Caco-2 (cell line): Measurements from ENCODE around the gene LMO3. TPM values are rescaled to one million over a fixed set of nuclear protein-coding genes. Genes with fewer than 3 reads are reported as not detected.

Experiments
- BruUV-seq: library from RNA; stranded (reverse); fragments of 400-500 nt; replicated peaks from 2 replicates; lab custom pipeline; 2021; lab: Mats Ljungman, UMichigan
- CTCF ChIA-PET: fragments of 300-600 bp; sonication (Branson Sonifier 250); formaldehyde crosslinking; loops from one replicate; lab custom pipeline; 2022; ENCODE audit warnings: antibody characterized with exemption; lab: Charles Lee
- POLR2A ChIA-PET: fragments of 300-600 bp; sonication (Branson Sonifier 250); formaldehyde crosslinking; loops from one replicate; lab custom pipeline; 2022; ENCODE audit warnings: antibody characterized with exemption; lab: Charles Lee
- DNase-seq, 2 experiments: peaks; one replicate each; pipeline versions ENCODE4 v3.0.0 to v3.0.0-alpha.2; 2020 to 2022
- H3K27me3 ChIP-seq: replicated peaks from 2 replicates; pipeline ENCODE4 v1.6.0; 2011; ENCODE audit warnings: low read length; ENCODE audit not compliant: control insufficient read depth, insufficient read depth
- H3K36me3 ChIP-seq: 2 replicates; pipeline ENCODE4 v1.5.1; 2011; ENCODE audit warnings: low read length; ENCODE audit not compliant: control insufficient read depth, insufficient read depth
- H3K4me1 ChIP-seq: fragments of 250-450 bp; sonication (Bioruptor Pico); 2 replicates; pipeline ENCODE4 v1.5.1; 2020; ENCODE audit warnings: mild to moderate bottlenecking
- H3K4me3 ChIP-seq: 2 replicates; pipeline ENCODE4 v1.5.1; 2011; ENCODE audit warnings: low read depth, mild to moderate bottlenecking, control low read depth, low read length
- H3K9me3 ChIP-seq: fragments of 250-450 bp; sonication (Bioruptor Pico); 2 replicates; pipeline ENCODE4 v1.5.1; 2020; ENCODE audit warnings: mild to moderate bottlenecking, moderate library complexity
- H3K27ac Mint-ChIP-seq: one replicate; pipeline ENCODE4 v1.8.0; 2022; ENCODE audit warnings: mixed read lengths; ENCODE audit not compliant: unreplicated experiment
- H3K27me3 Mint-ChIP-seq: one replicate; pipeline ENCODE4 v1.8.0; 2022; ENCODE audit warnings: mixed read lengths; ENCODE audit not compliant: insufficient read depth, unreplicated experiment
- H3K36me3 Mint-ChIP-seq: one replicate; pipeline ENCODE4 v1.8.0; 2022; ENCODE audit warnings: mild to moderate bottlenecking, mixed read lengths; ENCODE audit not compliant: insufficient read depth, unreplicated experiment
- H3K4me1 Mint-ChIP-seq: one replicate; pipeline ENCODE4 v1.8.0; 2022; ENCODE audit warnings: low read depth, mixed read lengths; ENCODE audit not compliant: unreplicated experiment
- H3K4me3 Mint-ChIP-seq: one replicate; pipeline ENCODE4 v1.8.0; 2022; ENCODE audit warnings: mild to moderate bottlenecking, moderate library complexity, mixed read lengths; ENCODE audit not compliant: unreplicated experiment
- H3K9me3 Mint-ChIP-seq: one replicate; pipeline ENCODE4 v1.8.0; 2022; ENCODE audit warnings: mixed read lengths; ENCODE audit not compliant: unreplicated experiment
- intact Hi-C: fragments of 100-400 bp; cut with micrococcal nuclease; formaldehyde crosslinking; loops from one replicate; pipeline ENCODE4 v1.10.0; 2022; ENCODE audit not compliant: unreplicated experiment
- total RNA-seq: library from RNA; stranded (reverse); gene quantifications from 2 replicates; pipeline ENCODE4 v1.2.3, GENCODE V29; 2022
- TF ChIP-seq, protein P1 (sequence below), 2 experiments: fragments of 200-600 bp in 1 of 2; IDR thresholded peaks; 1 replicate in 1 of 2; 2 replicates in 1 of 2; pipeline versions ENCODE4 v1.5.1 to v1.8.0; 2011 to 2022; ENCODE audit warnings: antibody characterized with exemption in 1 of 2, control low read depth in 1 of 2, inconsistent platforms in 1 of 2, low read depth in 1 of 2, low read length in 1 of 2, mild to moderate bottlenecking in 1 of 2, moderate library complexity in 1 of 2; ENCODE audit not compliant: insufficient read depth in 1 of 2, severe bottlenecking in 1 of 2, unreplicated experiment in 1 of 2

LMO3 gene
- total RNA-seq, 1 experiment from 2014 or later = not detected

- H3K4me3 ChIP-seq = no peak overlapping the region
- H3K27ac Mint-ChIP-seq = no peak overlapping the region
- POLR2A ChIA-PET = no interaction called here
- TF ChIP-seq, protein P1, sequence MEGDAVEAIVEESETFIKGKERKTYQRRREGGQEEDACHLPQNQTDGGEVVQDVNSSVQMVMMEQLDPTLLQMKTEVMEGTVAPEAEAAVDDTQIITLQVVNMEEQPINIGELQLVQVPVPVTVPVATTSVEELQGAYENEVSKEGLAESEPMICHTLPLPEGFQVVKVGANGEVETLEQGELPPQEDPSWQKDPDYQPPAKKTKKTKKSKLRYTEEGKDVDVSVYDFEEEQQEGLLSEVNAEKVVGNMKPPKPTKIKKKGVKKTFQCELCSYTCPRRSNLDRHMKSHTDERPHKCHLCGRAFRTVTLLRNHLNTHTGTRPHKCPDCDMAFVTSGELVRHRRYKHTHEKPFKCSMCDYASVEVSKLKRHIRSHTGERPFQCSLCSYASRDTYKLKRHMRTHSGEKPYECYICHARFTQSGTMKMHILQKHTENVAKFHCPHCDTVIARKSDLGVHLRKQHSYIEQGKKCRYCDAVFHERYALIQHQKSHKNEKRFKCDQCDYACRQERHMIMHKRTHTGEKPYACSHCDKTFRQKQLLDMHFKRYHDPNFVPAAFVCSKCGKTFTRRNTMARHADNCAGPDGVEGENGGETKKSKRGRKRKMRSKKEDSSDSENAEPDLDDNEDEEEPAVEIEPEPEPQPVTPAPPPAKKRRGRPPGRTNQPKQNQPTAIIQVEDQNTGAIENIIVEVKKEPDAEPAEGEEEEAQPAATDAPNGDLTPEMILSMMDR (IDR thresholded peaks at IDR 0.05; ENCODE audit: insufficient read depth in 1 of 2, low read depth in 1 of 2, low read length in 1 of 2, severe bottlenecking in 1 of 2, unreplicated experiment in 1 of 2) = no peak
- peaks cover 21% of the 10 kb centered on the region for H3K9me3 Mint-ChIP-seq
- H3K4me3 Mint-ChIP-seq = no peak overlapping the region
- H3K36me3 ChIP-seq = no peaks in the 10 kb centered on the region
- CTCF ChIA-PET = no interaction called here
- H3K9me3 ChIP-seq = no peaks in the 10 kb centered on the region
- intact Hi-C loops = no loop called here
- BruUV-seq = no TSS peak
- no peaks in the 10 kb centered on the region for H3K36me3 Mint-ChIP-seq
- DNase-seq = no peak
- H3K4me1 ChIP-seq = no peaks in the 10 kb centered on the region
- H3K27me3 Mint-ChIP-seq = no peaks in the 10 kb centered on the region
- H3K27me3 ChIP-seq = no peaks in the 10 kb centered on the region
- peaks cover 16% of the 10 kb centered on the region for H3K4me1 Mint-ChIP-seq
Measured at GRCh38 chr12:16587514-16587913, 18.4 kb downstream of the LMO3 start.

GRCh38 chr12:16587110-16587453 lies 18.9 kb downstream of the LMO3 start:
- Mint-ChIP-seq H3K4me3 (no peak overlapping the region), H3K27me3 (no peaks in the 10 kb centered on the region), H3K9me3 (peaks cover 21% of the 10 kb centered on the region), H3K36me3 (no peaks in the 10 kb centered on the region), H3K4me1 (peaks cover 16% of the 10 kb centered on the region), H3K27ac (no peak overlapping the region)
- Histone ChIP-seq H3K4me3 (no peak overlapping the region), H3K27me3 (no peaks in the 10 kb centered on the region), H3K4me1 (no peaks in the 10 kb centered on the region), H3K36me3 (no peaks in the 10 kb centered on the region), H3K9me3 (no peaks in the 10 kb centered on the region)
- ChIA-PET CTCF (interaction anchor here (0.6 kb wide), 1 partner anchor 15 kb away, joined by 3 read pairs; no protein-coding TSS in a partner anchor), POLR2A (no interaction called here)
- DNase-seq = no peak
- TF ChIP-seq, protein P1 (IDR thresholded peaks at IDR 0.05; ENCODE audit: insufficient read depth in 1 of 2, low read depth in 1 of 2, low read length in 1 of 2, severe bottlenecking in 1 of 2, unreplicated experiment in 1 of 2) = no peak
- BruUV-seq = no TSS peak
- intact Hi-C loops = no loop called here

- Histone ChIP-seq H3K36me3 (no peaks in the 10 kb centered on the region), H3K4me1 (peaks cover 4% of the 10 kb centered on the region; the same call in 1 of the 2 replicates), H3K4me3 (no peak overlapping the region), H3K9me3 (no peaks in the 10 kb centered on the region), H3K27me3 (no peaks in the 10 kb centered on the region)
- DNase-seq = no peak
- Mint-ChIP-seq H3K27ac (no peak overlapping the region), H3K36me3 (no peaks in the 10 kb centered on the region), H3K9me3 (peaks cover 21% of the 10 kb centered on the region), H3K27me3 (no peaks in the 10 kb centered on the region), H3K4me3 (no peak overlapping the region), H3K4me1 (peaks cover 16% of the 10 kb centered on the region)
- no TSS peak for BruUV-seq
- ChIA-PET POLR2A (no interaction called here), CTCF (interaction anchor here (0.6 kb wide), 1 partner anchor 14 kb away, joined by 3 read pairs; no protein-coding TSS in a partner anchor)
- TF ChIP-seq, protein P1 (IDR thresholded peaks at IDR 0.05; ENCODE audit: insufficient read depth in 1 of 2, low read depth in 1 of 2, low read length in 1 of 2, severe bottlenecking in 1 of 2, unreplicated experiment in 1 of 2) = no peak
- intact Hi-C loops = no loop called here
Measured at GRCh38 chr12:16586350-16587109, 19.4 kb downstream of the LMO3 start.
